Activated T-helper 9 cell treated with anti-CD3 and anti-CD28 coated beads, Interleukin-2, amount 50 U/mL, for 16 hours (primary cell): ENCODE results near the gene PCDHGB4.
"Not testable (repeated sequence)": the region's sequence is repeated elsewhere in the genome, so short reads cannot be mapped to it uniquely, and the experiment has no call there.

Experiments used
- DNase-seq: peaks from one replicate; pipeline ENCODE4 v3.0.0-alpha.2; 2020; ENCODE audit warnings: low read depth

Gene PCDHGB4

DNA sequence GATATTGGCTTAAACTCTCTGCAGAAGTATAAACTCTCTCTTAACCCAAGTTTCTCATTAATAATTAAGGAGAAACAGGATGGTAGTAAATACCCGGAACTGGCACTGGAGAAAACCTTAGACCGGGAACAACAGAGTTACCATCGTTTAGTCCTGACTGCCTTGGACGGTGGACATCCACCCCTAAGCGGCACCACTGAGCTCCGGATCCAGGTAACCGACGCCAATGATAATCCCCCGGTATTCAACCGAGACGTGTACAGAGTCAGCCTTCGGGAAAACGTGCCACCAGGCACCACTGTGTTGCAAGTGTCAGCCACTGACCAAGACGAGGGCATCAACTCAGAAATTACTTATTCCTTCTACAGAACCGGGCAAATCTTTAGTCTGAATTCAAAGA lies 11.1 kb downstream of the PCDHGB4 start:
- no peak for DNase-seq

DNA sequence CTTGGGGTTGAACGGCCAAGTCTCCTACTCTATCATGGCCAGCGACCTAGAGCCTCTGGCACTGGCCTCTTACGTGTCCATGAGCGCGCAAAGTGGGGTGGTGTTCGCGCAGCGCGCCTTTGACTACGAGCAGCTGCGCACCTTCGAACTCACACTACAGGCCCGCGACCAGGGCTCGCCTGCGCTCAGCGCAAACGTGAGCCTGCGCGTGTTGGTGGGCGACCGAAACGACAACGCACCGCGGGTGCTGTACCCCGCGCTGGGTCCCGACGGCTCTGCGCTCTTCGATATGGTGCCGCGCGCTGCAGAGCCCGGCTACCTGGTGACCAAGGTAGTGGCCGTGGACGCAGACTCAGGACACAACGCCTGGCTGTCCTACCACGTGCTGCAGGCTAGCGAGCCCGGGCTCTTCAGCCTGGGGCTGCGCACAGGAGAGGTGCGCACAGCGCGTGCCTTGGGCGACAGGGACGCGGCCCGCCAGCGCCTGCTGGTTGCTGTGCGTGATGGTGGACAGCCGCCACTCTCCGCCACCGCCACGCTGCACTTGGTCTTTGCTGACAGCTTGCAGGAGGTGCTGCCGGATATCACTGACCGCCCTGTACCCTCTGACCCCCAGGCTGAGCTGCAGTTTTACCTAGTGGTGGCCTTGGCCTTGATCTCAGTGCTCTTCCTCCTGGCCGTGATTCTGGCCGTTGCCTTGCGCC lies 12.2 kb downstream of the PCDHGB4 start:
- DNase-seq: no peak

DNA sequence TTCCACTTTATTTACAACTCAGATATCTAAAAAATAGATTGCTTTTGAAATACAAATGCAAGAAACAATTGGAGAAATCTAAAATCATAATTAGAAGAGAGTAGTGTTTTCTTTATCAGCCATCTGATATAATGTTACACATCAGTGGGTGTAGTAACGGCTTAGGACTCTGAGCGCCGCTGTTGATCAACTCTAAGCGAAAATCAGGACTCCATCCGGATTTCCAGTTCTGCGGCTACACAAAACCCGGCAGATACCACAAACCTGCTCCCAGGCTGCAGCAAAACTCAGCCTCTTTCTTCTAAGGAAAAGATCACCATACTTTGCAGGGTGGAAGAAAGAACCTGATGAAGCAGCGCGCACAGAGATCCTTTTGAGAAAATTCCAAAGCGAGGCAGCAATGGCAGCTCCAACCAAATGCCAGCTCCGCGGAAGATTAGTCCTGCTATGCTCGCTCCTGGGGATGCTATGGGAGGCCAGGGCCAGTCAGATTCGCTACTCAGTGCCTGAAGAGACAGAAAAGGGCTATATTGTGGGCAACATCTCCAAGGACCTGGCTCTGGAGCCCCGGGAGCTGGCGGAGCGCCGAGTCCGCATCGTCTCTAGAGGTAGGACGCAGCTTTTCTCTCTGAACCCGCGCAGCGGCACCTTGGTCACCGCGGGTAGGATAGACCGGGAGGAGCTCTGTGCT lies 15.2 kb downstream of the PCDHGB4 start, which contains the start of gene PCDHGA9:
PCDHGA9 (plus strand) TSS at position 226 of the 691 bp plus-strand sequence; CDS start at position 401, 175 bp downstream.
- no peak for DNase-seq

DNA sequence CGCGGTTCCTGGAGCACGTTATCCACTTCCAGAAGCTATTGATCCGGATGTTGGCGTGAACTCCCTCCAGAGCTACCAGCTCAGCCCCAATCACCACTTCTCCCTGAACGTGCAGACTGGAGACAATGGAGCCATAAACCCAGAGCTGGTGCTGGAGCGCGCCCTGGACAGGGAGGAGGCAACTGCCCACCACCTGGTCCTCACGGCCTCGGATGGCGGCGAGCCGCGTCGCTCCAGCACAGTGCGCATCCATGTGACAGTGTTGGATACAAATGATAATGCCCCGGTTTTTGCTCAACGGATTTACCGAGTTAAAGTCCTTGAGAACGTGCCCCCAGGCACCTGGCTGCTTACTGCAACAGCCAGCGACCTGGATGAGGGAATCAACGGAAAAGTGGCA lies 15.9 kb downstream of the PCDHGB4 start:
- no peak for DNase-seq

DNA sequence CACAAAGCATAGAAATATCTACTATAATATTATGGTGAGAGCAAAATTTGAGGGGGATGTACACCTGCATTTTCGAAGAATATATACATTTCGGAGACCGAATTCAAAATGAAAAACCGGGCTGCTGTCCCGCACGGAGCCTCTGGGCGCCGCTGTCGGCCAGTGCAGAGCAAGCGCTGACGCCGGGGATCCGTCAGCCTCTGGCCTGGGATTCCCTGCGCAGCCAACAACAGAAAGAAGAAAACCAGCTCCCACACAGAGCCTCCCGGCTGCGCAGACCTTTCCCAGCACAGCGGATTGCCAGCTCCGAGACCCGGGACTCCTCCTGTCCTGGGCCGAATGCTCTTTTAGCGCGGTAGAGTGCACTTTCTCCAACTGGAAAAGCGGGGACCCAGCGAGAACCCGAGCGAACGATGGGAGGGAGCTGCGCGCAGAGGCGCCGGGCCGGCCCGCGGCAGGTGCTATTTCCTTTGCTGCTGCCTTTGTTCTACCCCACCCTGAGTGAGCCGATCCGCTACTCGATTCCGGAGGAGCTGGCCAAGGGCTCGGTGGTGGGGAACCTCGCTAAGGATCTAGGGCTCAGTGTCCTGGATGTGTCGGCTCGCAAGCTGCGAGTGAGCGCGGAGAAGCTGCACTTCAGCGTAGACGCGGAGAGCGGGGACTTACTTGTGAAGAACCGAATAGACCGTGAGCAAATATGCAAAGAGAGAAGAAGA lies 20.4 kb downstream of the PCDHGB4 start, which contains the start of gene PCDHGB6:
PCDHGB6 (plus strand) TSS at position 232 of the 716 bp plus-strand sequence; CDS start at position 414, 182 bp downstream.
- not testable (repeated sequence) for DNase-seq

DNA sequence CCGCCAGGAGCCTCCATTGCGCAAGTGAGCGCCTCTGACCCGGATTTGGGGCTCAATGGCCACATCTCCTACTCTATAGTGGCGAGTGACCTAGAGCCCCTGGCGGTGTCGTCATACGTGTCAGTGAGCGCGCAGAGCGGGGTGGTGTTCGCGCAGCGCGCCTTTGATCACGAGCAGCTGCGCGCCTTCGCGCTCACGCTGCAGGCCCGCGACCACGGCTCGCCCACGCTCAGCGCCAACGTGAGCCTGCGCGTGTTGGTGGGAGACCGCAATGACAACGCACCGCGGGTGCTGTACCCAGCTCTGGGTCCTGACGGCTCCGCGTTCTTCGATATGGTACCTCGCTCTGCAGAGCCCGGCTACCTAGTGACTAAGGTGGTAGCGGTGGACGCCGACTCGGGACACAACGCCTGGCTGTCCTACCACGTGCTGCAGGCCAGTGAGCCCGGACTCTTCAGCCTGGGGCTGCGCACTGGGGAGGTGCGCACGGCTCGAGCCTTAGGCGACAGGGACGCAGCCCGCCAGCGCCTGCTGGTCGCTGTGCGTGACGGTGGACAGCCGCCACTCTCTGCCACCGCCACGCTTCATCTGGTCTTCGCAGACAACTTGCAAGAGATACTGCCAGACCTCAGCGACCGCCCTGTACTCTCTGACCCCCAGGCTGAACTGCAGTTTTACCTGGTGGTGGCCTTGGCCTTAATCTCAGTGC lies 22.3 kb downstream of the PCDHGB4 start:
- no peak for DNase-seq

DNA sequence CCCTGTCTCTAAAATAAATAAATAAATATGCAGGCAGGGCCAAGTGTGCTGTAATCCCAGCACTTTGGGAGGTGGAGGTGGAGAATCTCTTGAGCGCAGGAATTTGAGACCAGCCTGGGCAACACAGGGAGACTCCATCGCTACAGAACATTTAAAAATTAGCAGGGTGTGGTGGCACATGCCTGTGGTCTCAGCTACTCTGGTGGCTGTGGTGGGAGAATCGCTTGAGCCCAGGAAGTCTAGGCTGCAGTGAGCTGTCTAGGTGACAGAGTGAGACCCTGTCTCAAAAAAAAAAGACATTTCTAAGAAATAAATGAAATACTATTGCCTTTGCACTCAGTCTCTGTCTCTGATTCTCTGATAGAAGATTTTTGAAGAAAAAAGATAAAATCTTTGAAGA lies 24.1 kb downstream of the PCDHGB4 start:
- DNase-seq: no peak

DNA sequence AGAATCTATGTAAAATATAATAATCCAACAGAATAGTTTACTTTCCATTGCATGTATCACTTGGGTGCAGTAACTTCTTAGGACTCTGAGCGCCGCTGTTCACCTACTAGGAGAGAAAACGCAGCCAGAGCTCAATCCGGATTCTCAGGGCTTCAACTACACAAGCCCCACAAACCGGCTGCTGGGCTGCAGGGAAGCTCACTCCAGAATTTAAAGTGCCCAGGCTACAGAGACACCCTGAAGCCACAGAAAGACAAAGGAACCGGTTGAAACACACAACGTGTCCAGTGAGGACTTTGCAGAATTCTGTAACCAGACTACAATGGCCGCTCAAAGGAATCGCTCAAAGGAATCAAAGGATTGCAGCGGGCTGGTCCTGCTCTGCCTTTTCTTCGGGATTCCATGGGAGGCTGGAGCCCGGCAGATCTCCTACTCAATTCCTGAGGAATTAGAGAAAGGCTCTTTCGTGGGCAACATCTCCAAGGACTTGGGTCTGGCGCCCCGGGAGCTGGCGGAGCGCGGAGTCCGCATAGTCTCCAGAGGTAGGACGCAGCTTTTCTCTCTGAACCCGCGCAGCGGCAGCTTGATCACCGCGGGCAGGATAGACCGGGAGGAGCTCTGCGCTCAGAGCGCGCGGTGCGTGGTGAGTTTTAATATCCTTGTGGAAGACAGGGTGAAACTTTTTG lies 25.5 kb downstream of the PCDHGB4 start, which contains the start of gene PCDHGA10:
PCDHGA10 (plus strand) TSS at position 134 of the 686 bp plus-strand sequence; CDS start at position 323, 189 bp downstream.
- peak; percentile 17 for DNase-seq

DNA sequence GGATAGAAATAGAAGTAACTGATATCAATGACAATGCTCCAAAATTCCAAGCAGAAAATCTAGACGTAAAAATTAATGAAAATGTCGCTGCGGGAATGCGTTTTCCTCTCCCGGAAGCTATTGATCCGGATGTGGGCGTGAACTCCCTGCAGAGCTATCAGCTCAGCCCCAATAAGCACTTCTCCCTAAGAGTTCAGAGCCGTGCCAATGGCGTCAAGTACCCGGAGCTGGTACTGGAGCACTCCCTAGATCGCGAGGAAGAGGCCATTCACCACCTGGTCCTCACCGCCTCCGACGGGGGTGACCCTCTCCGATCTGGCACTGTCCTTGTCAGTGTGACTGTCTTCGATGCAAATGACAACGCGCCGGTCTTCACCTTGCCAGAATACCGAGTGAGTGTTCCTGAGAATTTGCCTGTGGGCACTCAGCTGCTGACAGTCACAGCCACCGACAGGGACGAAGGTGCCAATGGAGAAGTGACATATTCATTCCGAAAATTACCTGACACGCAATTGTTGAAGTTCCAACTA lies 26.1 kb downstream of the PCDHGB4 start:
- no peak for DNase-seq

DNA sequence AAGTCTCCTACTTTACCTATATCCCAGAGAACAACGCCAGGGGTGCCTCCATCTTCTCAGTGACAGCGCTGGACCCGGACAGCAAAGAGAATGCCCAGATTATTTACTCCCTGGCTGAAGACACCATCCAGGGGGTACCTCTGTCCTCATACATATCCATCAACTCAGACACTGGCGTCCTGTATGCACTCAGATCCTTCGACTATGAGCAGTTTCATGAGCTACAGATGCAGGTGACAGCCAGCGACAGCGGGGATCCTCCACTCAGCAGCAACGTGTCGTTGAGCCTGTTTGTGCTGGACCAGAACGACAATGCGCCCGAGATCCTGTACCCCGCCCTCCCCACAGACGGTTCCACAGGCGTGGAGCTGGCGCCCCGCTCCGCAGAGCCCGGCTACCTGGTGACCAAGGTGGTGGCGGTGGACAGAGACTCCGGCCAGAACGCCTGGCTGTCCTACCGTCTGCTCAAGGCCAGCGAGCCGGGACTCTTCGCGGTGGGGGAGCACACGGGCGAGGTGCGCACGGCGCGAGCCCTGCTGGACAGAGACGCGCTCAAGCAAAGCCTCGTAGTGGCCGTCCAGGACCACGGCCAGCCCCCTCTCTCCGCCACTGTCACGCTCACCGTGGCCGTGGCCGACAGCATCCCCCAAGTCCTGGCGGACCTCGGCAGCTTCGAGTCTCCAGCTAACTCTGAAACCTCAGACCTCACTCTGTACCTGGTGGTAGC lies 27.2 kb downstream of the PCDHGB4 start:
- DNase-seq: not testable (repeated sequence)

DNA sequence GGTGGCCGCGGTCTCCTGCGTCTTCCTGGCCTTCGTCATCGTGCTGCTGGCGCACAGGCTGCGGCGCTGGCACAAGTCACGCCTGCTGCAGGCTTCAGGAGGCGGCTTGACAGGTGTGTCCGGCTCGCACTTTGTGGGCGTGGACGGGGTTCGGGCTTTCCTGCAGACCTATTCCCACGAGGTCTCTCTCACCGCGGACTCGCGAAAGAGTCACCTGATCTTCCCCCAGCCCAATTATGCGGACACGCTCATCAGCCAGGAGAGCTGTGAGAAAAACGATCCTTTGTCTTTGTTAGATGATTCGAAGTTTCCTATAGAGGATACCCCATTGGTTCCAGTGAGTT lies 27.7 kb downstream of the PCDHGB4 start:
- not testable (repeated sequence) for DNase-seq

DNA sequence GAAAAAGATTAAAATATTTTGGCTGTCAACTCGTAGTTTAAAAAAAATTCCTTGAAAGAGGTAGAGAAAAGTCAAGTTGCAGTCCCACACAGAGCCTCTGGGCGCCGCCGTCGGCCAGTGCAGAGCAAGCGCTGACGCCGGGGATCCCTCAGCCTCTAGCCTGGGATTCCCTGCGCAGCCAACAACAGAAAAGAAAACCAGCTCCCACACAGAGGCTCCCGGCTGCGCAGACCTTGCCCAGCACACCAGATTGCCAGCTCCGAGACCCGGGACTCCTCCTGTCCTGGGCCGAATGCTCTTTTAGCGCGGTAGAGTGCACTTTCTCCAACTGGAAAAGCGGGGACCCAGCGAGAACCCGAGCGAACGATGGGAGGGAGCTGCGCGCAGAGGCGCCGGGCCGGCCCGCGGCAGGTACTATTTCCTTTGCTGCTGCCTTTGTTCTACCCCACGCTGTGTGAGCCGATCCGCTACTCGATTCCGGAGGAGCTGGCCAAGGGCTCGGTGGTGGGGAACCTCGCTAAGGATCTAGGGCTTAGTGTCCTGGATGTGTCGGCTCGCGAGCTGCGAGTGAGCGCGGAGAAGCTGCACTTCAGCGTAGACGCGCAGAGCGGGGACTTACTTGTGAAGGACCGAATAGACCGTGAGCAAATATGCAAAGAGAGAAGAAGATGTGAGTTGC lies 30.1 kb downstream of the PCDHGB4 start, which contains the start of gene PCDHGB7:
PCDHGB7 (plus strand) TSS at position 184 of the 679 bp plus-strand sequence; CDS start at position 367, 183 bp downstream.
- DNase-seq: not testable (repeated sequence)

DNA sequence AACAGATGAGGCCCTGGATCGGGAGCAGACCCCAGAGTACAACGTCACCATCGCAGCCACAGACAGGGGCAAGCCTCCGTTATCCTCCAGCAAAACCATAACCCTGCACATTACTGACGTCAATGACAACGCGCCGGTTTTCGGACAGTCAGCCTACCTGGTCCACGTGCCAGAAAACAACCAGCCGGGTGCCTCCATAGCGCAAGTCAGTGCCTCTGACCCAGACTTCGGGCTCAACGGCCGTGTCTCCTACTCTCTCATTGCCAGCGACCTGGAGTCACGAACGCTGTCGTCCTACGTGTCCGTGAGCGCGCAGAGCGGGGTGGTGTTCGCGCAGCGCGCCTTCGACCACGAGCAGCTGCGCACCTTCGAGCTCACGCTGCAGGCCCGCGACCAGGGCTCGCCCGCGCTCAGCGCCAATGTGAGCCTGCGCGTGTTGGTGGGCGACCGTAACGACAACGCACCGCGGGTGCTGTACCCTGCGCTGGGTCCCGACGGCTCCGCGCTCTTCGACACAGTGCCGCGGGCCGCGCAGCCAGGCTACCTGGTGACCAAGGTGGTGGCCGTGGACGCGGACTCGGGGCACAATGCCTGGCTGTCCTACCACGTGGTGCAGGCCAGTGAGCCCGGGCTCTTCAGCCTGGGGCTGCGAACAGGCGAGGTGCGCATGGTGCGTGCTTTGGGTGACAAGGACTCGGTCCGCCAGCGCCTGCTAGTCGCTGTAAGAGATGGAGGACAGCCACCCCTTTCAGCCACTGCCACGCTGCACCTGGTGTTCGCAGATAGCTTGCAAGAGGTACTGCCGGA lies 31.8 kb downstream of the PCDHGB4 start:
- DNase-seq: no peak

DNA sequence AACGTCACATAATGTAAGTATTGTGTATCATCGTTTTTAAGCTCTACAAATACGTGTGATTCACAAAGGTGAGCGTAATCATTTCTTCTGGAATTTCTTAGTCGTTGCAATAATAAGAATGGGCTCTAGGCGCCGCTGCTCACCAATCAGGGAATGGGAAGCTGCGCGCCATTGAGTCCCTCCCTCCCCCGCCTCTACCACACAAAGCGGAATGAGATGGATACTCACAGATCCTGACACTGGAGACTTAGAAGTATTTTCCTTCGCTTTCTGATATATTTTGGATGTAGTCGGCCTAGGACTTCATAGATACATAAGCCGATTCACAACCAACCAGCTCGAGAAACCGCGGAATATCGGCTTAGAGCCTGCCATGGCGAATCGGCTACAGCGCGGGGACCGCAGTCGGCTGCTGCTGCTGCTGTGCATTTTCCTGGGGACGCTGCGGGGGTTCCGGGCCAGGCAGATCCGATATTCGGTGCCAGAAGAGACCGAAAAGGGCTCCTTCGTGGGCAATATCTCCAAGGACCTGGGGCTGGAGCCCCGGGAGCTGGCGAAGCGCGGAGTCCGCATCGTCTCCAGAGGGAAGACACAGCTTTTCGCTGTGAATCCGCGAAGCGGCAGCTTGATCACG lies 33.5 kb downstream of the PCDHGB4 start, which contains the start of gene PCDHGA11:
PCDHGA11 (plus strand) TSS at position 197 of the 634 bp plus-strand sequence; CDS start at position 374, 177 bp downstream.
- no peak for DNase-seq

DNA sequence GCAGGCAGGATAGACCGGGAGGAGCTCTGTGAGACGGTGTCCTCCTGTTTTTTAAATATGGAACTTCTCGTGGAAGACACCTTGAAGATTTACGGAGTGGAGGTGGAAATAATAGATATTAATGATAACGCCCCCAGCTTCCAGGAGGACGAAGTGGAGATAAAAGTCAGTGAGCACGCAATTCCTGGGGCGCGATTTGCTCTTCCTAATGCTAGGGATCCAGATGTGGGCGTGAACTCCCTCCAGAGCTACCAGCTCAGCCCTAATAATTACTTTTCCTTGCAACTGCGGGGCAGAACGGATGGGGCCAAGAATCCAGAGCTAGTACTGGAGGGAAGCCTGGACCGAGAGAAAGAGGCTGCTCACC lies 34.0 kb downstream of the PCDHGB4 start:
- no peak for DNase-seq

DNA sequence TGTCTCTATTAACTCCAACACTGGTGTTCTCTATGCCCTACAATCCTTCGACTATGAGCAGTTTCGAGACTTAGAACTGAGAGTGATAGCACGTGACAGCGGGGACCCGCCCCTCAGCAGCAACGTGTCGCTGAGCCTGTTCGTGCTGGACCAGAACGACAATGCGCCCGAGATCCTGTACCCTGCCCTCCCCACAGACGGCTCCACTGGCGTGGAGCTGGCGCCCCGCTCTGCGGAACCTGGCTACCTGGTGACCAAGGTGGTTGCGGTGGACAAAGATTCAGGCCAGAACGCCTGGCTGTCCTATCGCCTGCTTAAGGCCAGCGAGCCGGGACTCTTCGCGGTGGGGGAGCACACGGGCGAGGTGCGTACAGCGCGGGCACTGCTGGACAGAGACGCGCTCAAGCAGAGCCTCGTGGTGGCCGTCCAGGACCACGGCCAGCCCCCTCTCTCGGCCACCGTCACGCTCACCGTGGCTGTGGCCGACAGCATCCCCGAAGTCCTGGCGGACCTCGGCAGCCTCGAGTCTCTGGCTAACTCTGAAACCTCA lies 35.3 kb downstream of the PCDHGB4 start:
- no peak for DNase-seq

DNA sequence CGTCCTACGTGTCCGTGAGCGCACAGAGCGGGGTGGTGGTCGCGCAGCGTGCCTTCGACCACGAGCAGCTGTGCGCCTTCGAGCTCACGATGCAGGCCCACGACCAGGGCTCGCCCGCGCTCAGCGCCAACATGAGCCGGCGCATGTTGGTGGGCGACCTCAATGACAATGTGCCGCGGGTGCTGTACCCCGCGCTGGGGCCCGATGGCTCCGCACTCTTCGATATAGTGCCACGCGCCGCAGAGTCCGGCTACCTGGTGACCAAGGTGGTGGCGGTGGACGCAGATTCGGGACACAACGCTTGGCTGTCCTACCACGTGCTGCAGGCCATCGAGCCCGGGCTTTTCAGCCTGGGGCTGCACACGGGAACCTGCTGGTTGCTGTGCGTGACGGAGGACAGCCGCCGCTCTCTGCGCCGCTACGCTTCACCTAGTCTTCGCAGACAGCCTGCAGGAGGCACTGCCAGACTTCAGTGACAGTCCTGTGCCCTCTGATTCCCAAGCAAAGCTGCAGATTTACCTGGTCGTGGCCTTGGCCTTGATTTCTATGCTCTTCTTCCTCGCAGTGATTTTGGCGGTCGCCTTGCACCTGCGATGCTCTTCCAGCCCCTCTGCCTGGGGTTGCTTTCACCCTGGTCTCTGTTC lies 40.4 kb downstream of the PCDHGB4 start:
- no peak for DNase-seq
